ENCODE data around the gene CADM2.

The CADM2 gene

DNA sequence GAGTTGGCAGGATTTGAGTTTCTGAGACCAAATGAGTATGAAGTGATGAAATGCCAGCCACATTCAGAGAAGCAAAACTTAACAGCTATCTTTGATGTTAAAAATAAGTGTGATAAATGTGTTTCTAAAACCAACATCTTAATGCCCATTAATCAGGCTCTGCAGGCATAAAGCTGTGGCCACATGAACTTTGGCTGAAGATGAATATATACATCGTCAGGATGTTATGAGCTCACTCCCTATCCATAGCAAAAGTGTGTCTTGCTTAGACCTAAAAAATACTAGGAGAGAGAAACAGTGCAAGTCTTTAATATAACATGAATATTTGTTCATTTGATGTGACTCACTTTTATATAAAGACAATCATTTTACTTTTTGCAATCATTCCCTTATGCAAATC is 218.0 kb downstream of the CADM2 start:
- no peak overlapping the region for H4K8ac ChIP-seq (ENCODE audit: low read length)
- no peaks in the 10 kb centered on the region for H3K9me3 ChIP-seq (ENCODE audit: control insufficient read depth, low read length)
- no peak overlapping the region for H3K18ac ChIP-seq (ENCODE audit: low read depth in 1 of 2, low read length in 2 of 2)
- H3K36me3 ChIP-seq (ENCODE audit: control insufficient read depth in 1 of 2, insufficient read depth in 2 of 2, low read depth in 1 of 2, low read length in 2 of 2), result no peaks in the 10 kb centered on the region
- H3K23ac ChIP-seq (ENCODE audit: low read length in 2 of 2), result no peak overlapping the region
- H4K91ac ChIP-seq (ENCODE audit: low read length), result no peak overlapping the region
- H3K9ac ChIP-seq (ENCODE audit: low read length), result no peak overlapping the region
- no peak overlapping the region for H2BK15ac ChIP-seq (ENCODE audit: low read depth, poor library complexity, severe bottlenecking)
- no peak overlapping the region for H2BK12ac ChIP-seq (ENCODE audit: low read length in 2 of 2)
- H2BK5ac ChIP-seq (ENCODE audit: low read depth, low read length, poor library complexity, severe bottlenecking), result no peak overlapping the region
- H2AK5ac ChIP-seq (ENCODE audit: low read length, severe bottlenecking), result no peak overlapping the region
- H3K4ac ChIP-seq (ENCODE audit: low read depth in 1 of 2, low read length in 2 of 2), result no peak overlapping the region
- H3K14ac ChIP-seq (ENCODE audit: low read length in 2 of 2), result no peak overlapping the region
- no peaks in the 10 kb centered on the region for H3K4me1 ChIP-seq (ENCODE audit: control insufficient read depth, insufficient read depth, low read depth, low read length)
- DNase-seq, result no peak
- no peak overlapping the region for H3K27ac ChIP-seq (ENCODE audit: low read length, poor library complexity, severe bottlenecking)
- H3K27me3 ChIP-seq (ENCODE audit: control insufficient read depth in 1 of 2, insufficient read depth in 1 of 2, low read length in 2 of 2), result no peaks in the 10 kb centered on the region
- H3K4me2 ChIP-seq (ENCODE audit: low read length, poor library complexity, severe bottlenecking), result no peak overlapping the region
- H2AFZ ChIP-seq (ENCODE audit: low read depth, low read length), result no peak overlapping the region
- H3K4me3 ChIP-seq (ENCODE audit: insufficient read depth in 1 of 2, low read depth in 1 of 2, low read length in 2 of 2), result no peak overlapping the region
- H2BK120ac ChIP-seq (ENCODE audit: low read depth, low read length), result no peak overlapping the region
- WGBS, result 80% methylated on average over 1 of the region's 1 CpG
- H3K79me1 ChIP-seq (replicated peaks; ENCODE audit: low read length, poor library complexity, severe bottlenecking), result no peaks in the 10 kb centered on the region

DNA sequence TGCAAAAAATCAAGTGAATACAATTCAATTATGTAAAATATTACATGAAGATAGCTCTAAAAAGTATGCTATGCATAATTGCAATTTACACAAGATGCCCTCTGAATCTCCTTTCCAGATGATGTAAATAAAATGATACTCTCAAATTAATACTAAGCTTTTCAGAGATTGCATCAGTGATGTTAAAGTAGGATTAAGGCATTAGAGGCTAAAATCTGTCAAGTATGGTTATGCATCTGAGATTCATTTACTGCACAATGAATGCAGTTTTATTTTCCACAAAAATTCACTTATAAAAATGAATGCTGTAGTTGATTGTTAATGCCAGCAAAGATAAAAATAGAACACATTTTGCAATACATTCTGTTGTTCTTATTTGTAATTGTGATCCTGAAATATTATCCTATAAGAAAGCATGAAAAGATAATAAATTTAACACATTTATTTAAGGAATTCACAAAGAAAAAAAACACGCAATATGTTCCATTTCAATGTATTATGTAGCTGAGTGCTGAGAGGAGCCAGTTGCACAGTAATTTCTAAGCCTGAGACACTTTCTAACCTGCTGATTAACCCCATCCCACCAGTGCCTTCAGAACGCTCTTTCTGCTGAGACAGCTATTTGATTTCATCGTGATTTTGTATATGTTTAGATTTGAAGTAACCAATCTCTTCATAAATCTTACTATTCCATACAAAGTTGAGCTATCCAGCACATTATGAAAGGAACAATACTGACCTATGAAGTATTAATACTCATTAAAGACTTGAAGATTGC is 224.4 kb downstream of the CADM2 start:
- Histone ChIP-seq H3K18ac (ENCODE audit: low read depth in 1 of 2, low read length in 2 of 2) (no peak overlapping the region), H3K4me3 (ENCODE audit: insufficient read depth in 1 of 2, low read depth in 1 of 2, low read length in 2 of 2) (no peak overlapping the region), H3K4ac (ENCODE audit: low read depth in 1 of 2, low read length in 2 of 2) (no peak overlapping the region), H2BK5ac (ENCODE audit: low read depth, low read length, poor library complexity, severe bottlenecking) (no peak overlapping the region), H4K8ac (ENCODE audit: low read length) (no peak overlapping the region), H3K36me3 (ENCODE audit: control insufficient read depth in 1 of 2, insufficient read depth in 2 of 2, low read depth in 1 of 2, low read length in 2 of 2) (no peaks in the 10 kb centered on the region), H3K4me2 (ENCODE audit: low read length, poor library complexity, severe bottlenecking) (no peak overlapping the region), H3K23ac (ENCODE audit: low read length in 2 of 2) (no peak overlapping the region), H3K9ac (ENCODE audit: low read length) (no peak overlapping the region), H2BK15ac (ENCODE audit: low read depth, poor library complexity, severe bottlenecking) (no peak overlapping the region), H3K4me1 (ENCODE audit: control insufficient read depth, insufficient read depth, low read depth, low read length) (no peaks in the 10 kb centered on the region), H2BK12ac (ENCODE audit: low read length in 2 of 2) (no peak overlapping the region), H2AK5ac (ENCODE audit: low read length, severe bottlenecking) (no peak overlapping the region), H3K27ac (ENCODE audit: low read length, poor library complexity, severe bottlenecking) (no peak overlapping the region), H2BK120ac (ENCODE audit: low read depth, low read length) (no peak overlapping the region), H3K27me3 (ENCODE audit: control insufficient read depth in 1 of 2, insufficient read depth in 1 of 2, low read length in 2 of 2) (no peaks in the 10 kb centered on the region), H3K79me1 (replicated peaks; ENCODE audit: low read length, poor library complexity, severe bottlenecking) (no peaks in the 10 kb centered on the region), H2AFZ (ENCODE audit: low read depth, low read length) (no peak overlapping the region), H3K9me3 (ENCODE audit: control insufficient read depth, low read length) (no peaks in the 10 kb centered on the region), H3K14ac (ENCODE audit: low read length in 2 of 2) (no peak overlapping the region), H4K91ac (ENCODE audit: low read length) (no peak overlapping the region)
- WGBS, result no CpG with 5 or more reads among the region's 3 CpGs
- DNase-seq, result no peak

DNA sequence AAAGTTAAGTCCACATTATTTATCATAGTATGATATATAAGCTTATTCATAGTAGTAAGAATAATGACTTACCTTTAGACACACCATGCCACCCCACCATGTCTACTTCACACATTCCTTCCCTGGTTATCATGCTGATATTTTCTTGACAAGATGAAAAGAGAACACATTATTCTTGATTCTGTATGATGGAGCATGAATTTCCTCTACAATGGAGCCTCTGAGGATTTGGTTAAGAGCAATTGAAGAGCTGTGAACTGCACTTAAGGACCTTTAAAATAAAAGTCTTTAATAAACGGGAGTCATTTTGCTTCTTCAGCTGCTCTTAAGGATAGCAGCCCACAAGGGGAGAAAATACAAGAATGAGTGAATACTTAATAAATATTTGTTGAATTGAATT is 226.7 kb downstream of the CADM2 start:
- Histone ChIP-seq H2AK5ac (ENCODE audit: low read length, severe bottlenecking) (no peak overlapping the region), H2BK5ac (ENCODE audit: low read depth, low read length, poor library complexity, severe bottlenecking) (no peak overlapping the region), H3K4me1 (ENCODE audit: control insufficient read depth, insufficient read depth, low read depth, low read length) (no peaks in the 10 kb centered on the region), H3K79me1 (replicated peaks; ENCODE audit: low read length, poor library complexity, severe bottlenecking) (no peaks in the 10 kb centered on the region), H4K91ac (ENCODE audit: low read length) (no peak overlapping the region), H3K9ac (ENCODE audit: low read length) (no peak overlapping the region), H3K14ac (ENCODE audit: low read length in 2 of 2) (no peak overlapping the region), H2BK12ac (ENCODE audit: low read length in 2 of 2) (no peak overlapping the region), H3K27ac (ENCODE audit: low read length, poor library complexity, severe bottlenecking) (no peak overlapping the region), H2AFZ (ENCODE audit: low read depth, low read length) (no peak overlapping the region), H3K27me3 (ENCODE audit: control insufficient read depth in 1 of 2, insufficient read depth in 1 of 2, low read length in 2 of 2) (no peaks in the 10 kb centered on the region), H4K8ac (ENCODE audit: low read length) (no peak overlapping the region), H2BK120ac (ENCODE audit: low read depth, low read length) (no peak overlapping the region), H3K23ac (ENCODE audit: low read length in 2 of 2) (no peak overlapping the region), H3K4ac (ENCODE audit: low read depth in 1 of 2, low read length in 2 of 2) (no peak overlapping the region), H3K9me3 (ENCODE audit: control insufficient read depth, low read length) (no peaks in the 10 kb centered on the region), H2BK15ac (ENCODE audit: low read depth, poor library complexity, severe bottlenecking) (no peak overlapping the region), H3K4me2 (ENCODE audit: low read length, poor library complexity, severe bottlenecking) (no peak overlapping the region), H3K36me3 (ENCODE audit: control insufficient read depth in 1 of 2, insufficient read depth in 2 of 2, low read depth in 1 of 2, low read length in 2 of 2) (no peaks in the 10 kb centered on the region), H3K18ac (ENCODE audit: low read depth in 1 of 2, low read length in 2 of 2) (no peak overlapping the region), H3K4me3 (ENCODE audit: insufficient read depth in 1 of 2, low read depth in 1 of 2, low read length in 2 of 2) (no peak overlapping the region)
- DNase-seq, result no peak
- WGBS, result 89% methylated on average over 1 of the region's 1 CpG

DNA sequence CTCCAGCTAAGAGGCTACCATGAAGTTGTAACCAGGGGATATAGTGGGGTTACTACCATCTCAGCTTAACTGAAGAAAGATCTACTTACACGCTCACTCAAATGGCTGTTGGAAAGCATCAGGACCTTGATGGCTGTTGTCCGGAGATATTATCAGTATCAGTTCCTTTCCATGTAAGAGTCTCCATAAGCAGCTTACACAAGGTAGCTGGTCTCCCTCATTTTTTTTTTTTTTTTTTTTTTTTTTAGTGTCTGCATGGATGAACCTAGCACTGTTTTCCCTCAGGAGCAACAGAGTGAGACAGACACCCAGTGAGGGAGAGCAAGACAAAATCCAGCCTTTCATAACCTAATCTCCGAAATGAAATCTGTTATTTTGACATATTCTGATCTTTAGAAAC is 230.9 kb downstream of the CADM2 start:
- H3K9ac ChIP-seq (ENCODE audit: low read length), result no peak overlapping the region
- no peaks in the 10 kb centered on the region for H3K27me3 ChIP-seq (ENCODE audit: control insufficient read depth in 1 of 2, insufficient read depth in 1 of 2, low read length in 2 of 2)
- no peaks in the 10 kb centered on the region for H3K9me3 ChIP-seq (ENCODE audit: control insufficient read depth, low read length)
- H3K23ac ChIP-seq (ENCODE audit: low read length in 2 of 2), result no peak overlapping the region
- WGBS, result 83% methylated on average over 2 of the region's 3 CpGs
- H2BK12ac ChIP-seq (ENCODE audit: low read length in 2 of 2), result no peak overlapping the region
- H3K4me3 ChIP-seq (ENCODE audit: insufficient read depth in 1 of 2, low read depth in 1 of 2, low read length in 2 of 2), result no peak overlapping the region
- no peaks in the 10 kb centered on the region for H3K36me3 ChIP-seq (ENCODE audit: control insufficient read depth in 1 of 2, insufficient read depth in 2 of 2, low read depth in 1 of 2, low read length in 2 of 2)
- H3K14ac ChIP-seq (ENCODE audit: low read length in 2 of 2), result no peak overlapping the region
- no peak overlapping the region for H3K4me2 ChIP-seq (ENCODE audit: low read length, poor library complexity, severe bottlenecking)
- no peak overlapping the region for H3K18ac ChIP-seq (ENCODE audit: low read depth in 1 of 2, low read length in 2 of 2)
- no peaks in the 10 kb centered on the region for H3K4me1 ChIP-seq (ENCODE audit: control insufficient read depth, insufficient read depth, low read depth, low read length)
- no peak overlapping the region for H2BK120ac ChIP-seq (ENCODE audit: low read depth, low read length)
- no peak for DNase-seq
- no peak overlapping the region for H2AFZ ChIP-seq (ENCODE audit: low read depth, low read length)
- no peak overlapping the region for H3K4ac ChIP-seq (ENCODE audit: low read depth in 1 of 2, low read length in 2 of 2)
- H2BK15ac ChIP-seq (ENCODE audit: low read depth, poor library complexity, severe bottlenecking), result no peak overlapping the region
- H2BK5ac ChIP-seq (ENCODE audit: low read depth, low read length, poor library complexity, severe bottlenecking), result no peak overlapping the region
- no peak overlapping the region for H2AK5ac ChIP-seq (ENCODE audit: low read length, severe bottlenecking)
- H4K8ac ChIP-seq (ENCODE audit: low read length), result no peak overlapping the region
- no peaks in the 10 kb centered on the region for H3K79me1 ChIP-seq (replicated peaks; ENCODE audit: low read length, poor library complexity, severe bottlenecking)
- no peak overlapping the region for H4K91ac ChIP-seq (ENCODE audit: low read length)
- no peak overlapping the region for H3K27ac ChIP-seq (ENCODE audit: low read length, poor library complexity, severe bottlenecking)

All from mesenchymal stem cell (in vitro differentiated cells and primary cell).